Immature natural killer cell (primary cell): ENCODE data around the gene HLA-DPB1. TPM values are rescaled to one million over a fixed set of nuclear protein-coding genes. Genes with fewer than 3 reads are reported as not detected.

Experiments used
- polyA plus RNA-seq, 3 donors: library from polyadenylated mRNA; unstranded; fragments of 300-500 nt; fragmentation: Illumina TruSeq; gene quantifications; one replicate each; pipeline ENCODE4 v1.2.3, GENCODE V29; 2021

Gene HLA-DPB1
- polyA plus RNA-seq, 3 donors from 2014 or later: 183 to 353 (median 296) TPM

Other genes starting within 250 kb of the HLA-DPB1 start
- 10 to 100 TPM; 16.9 to 67.6 (median 30.4) TPM for gene TAP2, start 237.3 kb upstream of the HLA-DPB1 start, polyA plus RNA-seq
- gene PSMB8, start 231.9 kb upstream of the HLA-DPB1 start, polyA plus RNA-seq: 100 to 1,000 TPM; 495 to 696 (median 528) TPM
- 100 to 1,000 TPM; 310 to 465 (median 439) TPM for gene TAP1, start 222.3 kb upstream of the HLA-DPB1 start, polyA plus RNA-seq
- 1,000 to 10,000 TPM in 1 of 3 donors, 100 to 1,000 TPM in 2; 694 to 1,190 (median 822) TPM for gene PSMB9, start 221.8 kb upstream of the HLA-DPB1 start, polyA plus RNA-seq
- gene HLA-DMB, start 135.0 kb upstream of the HLA-DPB1 start, polyA plus RNA-seq: 100 to 1,000 TPM in 1 of 3 donors, 10 to 100 TPM in 2; 38.3 to 104 (median 89.1) TPM
- 10 to 100 TPM; 39.2 to 78.7 (median 69.7) TPM for gene HLA-DMA, start 122.9 kb upstream of the HLA-DPB1 start, polyA plus RNA-seq
- gene BRD2, start 107.4 kb upstream of the HLA-DPB1 start, polyA plus RNA-seq: 100 to 1,000 TPM in 1 of 3 donors, 10 to 100 TPM in 2; 29.8 to 119 (median 31.5) TPM
- 1 to 10 TPM in 2 of 3 donors, under 1 TPM in 1; 0.37 to 5.2 (median 2.8) TPM for gene HLA-DOA, start 66.4 kb upstream of the HLA-DPB1 start, polyA plus RNA-seq
- 100 to 1,000 TPM; 173 to 252 (median 202) TPM for gene HLA-DPA1, start 2.3 kb upstream of the HLA-DPB1 start, polyA plus RNA-seq
- under 1 TPM in 2 of 3 donors, not detected in 1; 0.33 to 0.67 TPM for gene COL11A2, start 116.5 kb downstream of the HLA-DPB1 start, polyA plus RNA-seq
- 10 to 100 TPM in 1 of 3 donors, 1 to 10 TPM in 2; 6.0 to 11.8 (median 6.9) TPM for gene RXRB, start 124.7 kb downstream of the HLA-DPB1 start, polyA plus RNA-seq
- 10 to 100 TPM; 27.4 to 67.5 (median 45.4) TPM for gene SLC39A7, start 124.9 kb downstream of the HLA-DPB1 start, polyA plus RNA-seq
- 10 to 100 TPM; 28.8 to 47.6 (median 34.3) TPM for gene HSD17B8, start 128.7 kb downstream of the HLA-DPB1 start, polyA plus RNA-seq
- gene RING1, start 132.5 kb downstream of the HLA-DPB1 start, polyA plus RNA-seq: 1 to 10 TPM; 5.5 to 9.5 (median 9.2) TPM
- 10 to 100 TPM; 11.6 to 26.8 (median 16.8) TPM for gene VPS52, start 195.9 kb downstream of the HLA-DPB1 start, polyA plus RNA-seq
- 1,000 to 10,000 TPM; 2,992 to 6,506 (median 3,113) TPM for gene RPS18, start 196.1 kb downstream of the HLA-DPB1 start, polyA plus RNA-seq
- gene B3GALT4, start 201.1 kb downstream of the HLA-DPB1 start, polyA plus RNA-seq: 10 to 100 TPM; 38.6 to 55.0 (median 44.1) TPM
- gene WDR46, start 213.2 kb downstream of the HLA-DPB1 start, polyA plus RNA-seq: 10 to 100 TPM; 59.4 to 81.6 (median 74.3) TPM
- 10 to 100 TPM; 25.7 to 55.6 (median 49.2) TPM for gene PFDN6, start 213.6 kb downstream of the HLA-DPB1 start, polyA plus RNA-seq
- gene RGL2, start 223.0 kb downstream of the HLA-DPB1 start, polyA plus RNA-seq: 10 to 100 TPM in 1 of 3 donors, 1 to 10 TPM in 2; 5.9 to 14.7 (median 8.0) TPM
- 100 to 1,000 TPM; 303 to 707 (median 457) TPM for gene TAPBP, start 238.1 kb downstream of the HLA-DPB1 start, polyA plus RNA-seq
- 10 to 100 TPM; 14.5 to 18.1 (median 14.7) TPM for gene ZBTB22, start 241.8 kb downstream of the HLA-DPB1 start, polyA plus RNA-seq
- 100 to 1,000 TPM in 1 of 3 donors, 10 to 100 TPM in 2; 71.6 to 159 (median 75.1) TPM for gene DAXX, start 247.0 kb downstream of the HLA-DPB1 start, polyA plus RNA-seq